ENCODE data around the gene EPG5. TPM values are rescaled to one million over a fixed set of nuclear protein-coding genes. Genes with fewer than 3 reads are reported as not detected.
A peak's percentile ranks its signal among the peaks of the same experiment; 100 is the strongest.

Gene EPG5
- total and polyA plus RNA-seq, 2 experiments from 2014 or later, result 4.6 to 32.1 TPM

DNA sequence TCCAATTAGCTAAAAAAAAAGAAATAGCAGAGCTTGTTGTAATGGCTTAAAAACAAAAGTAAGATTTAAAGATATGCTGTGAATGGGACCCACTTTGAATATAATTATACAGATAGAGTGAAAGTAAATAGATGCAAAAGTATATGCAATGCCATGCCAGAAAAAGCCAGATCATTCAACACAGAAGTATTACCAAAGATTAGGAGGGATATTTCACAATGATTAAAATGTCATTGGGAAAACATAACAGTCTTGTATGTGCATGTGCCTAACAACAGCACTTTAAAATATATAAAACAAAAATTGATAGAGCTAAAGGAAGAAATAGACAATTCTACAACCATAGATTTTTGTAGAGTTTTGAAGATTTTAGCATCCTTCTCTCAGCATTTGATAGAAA, 161.6 kb downstream of the EPG5 start:
- Histone ChIP-seq H3K4me1 (ENCODE audit: insufficient read depth) (no peaks in the 10 kb centered on the region), H3K9me3 (ENCODE audit: low read depth) (peaks cover 7% of the 10 kb centered on the region), H3K27ac (no peak overlapping the region), H3K27me3 (no peaks in the 10 kb centered on the region), H4K20me1 (ENCODE audit: insufficient read depth, poor library complexity, severe bottlenecking) (no peaks in the 10 kb centered on the region), H3K79me2 (no peaks in the 10 kb centered on the region), H3K4me2 (no peak overlapping the region), H2AFZ (no peak overlapping the region), H3K36me3 (replicated peaks; ENCODE audit: insufficient read depth, low read depth) (no peaks in the 10 kb centered on the region), H3K4me3 (no peak overlapping the region), H3K9me2 (replicated peaks; ENCODE audit: insufficient read depth) (no peaks in the 10 kb centered on the region)
- DNase-seq (ENCODE audit: low spot score), result no peak
- no peak for TF ChIP-seq EZH2 (IDR thresholded peaks at IDR 0.05; ENCODE audit: borderline replicate concordance)
- TF ChIP-seq, protein P1, sequence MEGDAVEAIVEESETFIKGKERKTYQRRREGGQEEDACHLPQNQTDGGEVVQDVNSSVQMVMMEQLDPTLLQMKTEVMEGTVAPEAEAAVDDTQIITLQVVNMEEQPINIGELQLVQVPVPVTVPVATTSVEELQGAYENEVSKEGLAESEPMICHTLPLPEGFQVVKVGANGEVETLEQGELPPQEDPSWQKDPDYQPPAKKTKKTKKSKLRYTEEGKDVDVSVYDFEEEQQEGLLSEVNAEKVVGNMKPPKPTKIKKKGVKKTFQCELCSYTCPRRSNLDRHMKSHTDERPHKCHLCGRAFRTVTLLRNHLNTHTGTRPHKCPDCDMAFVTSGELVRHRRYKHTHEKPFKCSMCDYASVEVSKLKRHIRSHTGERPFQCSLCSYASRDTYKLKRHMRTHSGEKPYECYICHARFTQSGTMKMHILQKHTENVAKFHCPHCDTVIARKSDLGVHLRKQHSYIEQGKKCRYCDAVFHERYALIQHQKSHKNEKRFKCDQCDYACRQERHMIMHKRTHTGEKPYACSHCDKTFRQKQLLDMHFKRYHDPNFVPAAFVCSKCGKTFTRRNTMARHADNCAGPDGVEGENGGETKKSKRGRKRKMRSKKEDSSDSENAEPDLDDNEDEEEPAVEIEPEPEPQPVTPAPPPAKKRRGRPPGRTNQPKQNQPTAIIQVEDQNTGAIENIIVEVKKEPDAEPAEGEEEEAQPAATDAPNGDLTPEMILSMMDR (IDR thresholded peaks at IDR 0.05; ENCODE audit: poor library complexity), result no peak
- no peak for TF ChIP-seq EZH2phosphoT487 (IDR thresholded peaks at IDR 0.05; ENCODE audit: low read depth, severe bottlenecking, unreplicated experiment)

DNA sequence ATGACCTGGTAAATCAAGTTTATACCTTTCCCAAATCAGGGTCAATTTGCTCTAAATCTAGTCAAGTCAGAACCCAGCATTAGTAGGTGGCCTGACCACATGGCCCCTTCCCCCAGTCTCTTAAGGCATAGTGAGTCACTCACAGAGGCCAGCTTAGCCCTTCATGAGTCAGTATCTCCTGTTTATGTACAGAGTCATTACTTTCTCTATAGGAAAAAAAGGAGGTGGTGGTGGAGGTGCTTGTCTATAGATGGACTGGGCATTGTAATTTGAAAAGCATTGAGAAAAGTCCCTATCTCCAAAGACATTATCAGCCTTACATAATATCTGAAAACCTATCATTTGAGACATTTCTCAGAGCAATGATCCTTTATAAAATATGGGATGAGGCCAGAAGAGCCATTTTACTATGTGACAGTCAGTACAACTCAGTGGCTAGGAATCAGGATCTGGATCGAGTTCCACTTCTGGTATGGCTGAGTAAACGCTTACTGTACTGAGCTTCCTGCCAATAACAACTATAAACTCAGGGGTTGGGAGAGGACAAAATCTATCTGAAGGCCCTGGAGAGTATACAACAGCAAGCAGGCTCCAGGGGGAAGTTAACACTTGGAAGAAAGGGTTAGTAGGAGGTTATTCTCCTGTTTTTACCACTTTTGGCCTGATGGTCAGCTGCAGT, 164.2 kb downstream of the EPG5 start:
- WGBS (ENCODE audit: low lambda C conversion rate, missing lambda C conversion rate), result 71% methylated on average over 2 of the region's 2 CpGs
- no peaks in the 10 kb centered on the region for H3K4me1 ChIP-seq (ENCODE audit: insufficient read depth)

DNA sequence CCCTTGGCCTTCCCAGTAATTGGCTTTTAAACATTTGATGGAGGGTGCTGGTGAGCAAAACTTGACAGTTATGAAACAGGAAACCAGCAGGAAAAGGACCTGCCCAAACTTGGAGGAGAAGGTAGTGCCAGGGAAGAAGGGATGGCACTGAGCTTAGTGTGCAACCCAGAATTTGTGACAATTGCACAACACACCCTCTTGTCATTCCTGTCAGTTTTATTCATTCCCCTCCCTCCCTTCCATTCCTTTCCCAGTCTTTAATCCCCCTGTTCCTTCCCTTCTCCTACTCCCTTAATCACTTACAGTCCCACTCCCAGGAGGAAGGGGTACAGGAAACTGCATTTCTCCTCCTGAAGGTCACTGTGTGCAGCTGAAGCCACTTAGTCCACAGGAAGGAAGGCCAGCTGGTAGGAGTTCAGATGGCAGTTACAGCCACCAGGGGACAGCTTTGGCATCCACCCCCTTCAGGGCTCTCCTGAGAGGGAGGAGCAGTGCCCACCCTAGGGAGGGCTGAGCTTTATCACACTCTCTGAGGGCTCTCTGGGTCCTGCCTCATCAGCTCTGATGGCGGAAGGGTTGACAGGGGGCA, 165.6 kb downstream of the EPG5 start:
- Histone ChIP-seq H2AFZ (no peak overlapping the region), H3K27ac (no peak overlapping the region), H3K79me2 (no peaks in the 10 kb centered on the region), H3K4me3 (no peak overlapping the region), H3K36me3 (replicated peaks; ENCODE audit: insufficient read depth, low read depth) (no peaks in the 10 kb centered on the region), H3K9me2 (replicated peaks; ENCODE audit: insufficient read depth) (no peaks in the 10 kb centered on the region), H4K20me1 (ENCODE audit: insufficient read depth, poor library complexity, severe bottlenecking) (no peaks in the 10 kb centered on the region), H3K4me2 (no peak overlapping the region), H3K4me1 (ENCODE audit: insufficient read depth) (no peaks in the 10 kb centered on the region), H3K9me3 (ENCODE audit: low read depth) (peaks cover 7% of the 10 kb centered on the region), H3K27me3 (no peaks in the 10 kb centered on the region)
- TF ChIP-seq EZH2phosphoT487 (IDR thresholded peaks at IDR 0.05; ENCODE audit: low read depth, severe bottlenecking, unreplicated experiment) (no peak), EZH2 (IDR thresholded peaks at IDR 0.05; ENCODE audit: borderline replicate concordance) (no peak)
- TF ChIP-seq, protein P1 (IDR thresholded peaks at IDR 0.05; ENCODE audit: poor library complexity), result no peak
- WGBS (ENCODE audit: low lambda C conversion rate, missing lambda C conversion rate), result 100% methylated on average over 1 of the region's 1 CpG
- DNase-seq (ENCODE audit: low spot score), result no peak

More for the DNA sequence above, 164.2 kb downstream of the EPG5 start:
- DNase-seq (ENCODE audit: low spot score), result peak; percentile 78
- H3K79me2 ChIP-seq, result no peaks in the 10 kb centered on the region
- no peak for TF ChIP-seq EZH2 (IDR thresholded peaks at IDR 0.05; ENCODE audit: borderline replicate concordance)
- TF ChIP-seq, protein P1 (IDR thresholded peaks at IDR 0.05; ENCODE audit: poor library complexity), result no peak
- H3K36me3 ChIP-seq (replicated peaks; ENCODE audit: insufficient read depth, low read depth), result no peaks in the 10 kb centered on the region
- peaks cover 7% of the 10 kb centered on the region for H3K9me3 ChIP-seq (ENCODE audit: low read depth)
- no peaks in the 10 kb centered on the region for H4K20me1 ChIP-seq (ENCODE audit: insufficient read depth, poor library complexity, severe bottlenecking)
- no peak overlapping the region for H3K4me3 ChIP-seq
- H3K4me2 ChIP-seq, result no peak overlapping the region
- H3K27me3 ChIP-seq, result no peaks in the 10 kb centered on the region
- no peak overlapping the region for H2AFZ ChIP-seq
- peak overlapping the region; percentile 76 for H3K27ac ChIP-seq
- H3K9me2 ChIP-seq (replicated peaks; ENCODE audit: insufficient read depth), result no peaks in the 10 kb centered on the region

Small RNA genes lying within 50 kb of the gene (small RNA-seq; reads per million reads assigned to genes)
- gene RN7SKP26, result not detected

Other genes starting within 250 kb of the EPG5 start
- 0.88 and 4.1 TPM in 2 replicates for gene SLC14A1, start 243.1 kb downstream of the EPG5 start, total RNA-seq
- gene SLC14A1, start 243.1 kb downstream of the EPG5 start, polyA plus RNA-seq, result 0.81 and 0.98 TPM in 2 replicates
- 0.24 and 0.30 TPM in 2 replicates for gene SIGLEC15, start 141.7 kb downstream of the EPG5 start, total RNA-seq
- gene SIGLEC15, start 141.7 kb downstream of the EPG5 start, polyA plus RNA-seq, result 1.3 and 1.5 TPM in 2 replicates
- 21.2 and 24.5 TPM in 2 replicates for gene PSTPIP2, start 104.9 kb upstream of the EPG5 start, total RNA-seq
- gene PSTPIP2, start 104.9 kb upstream of the EPG5 start, polyA plus RNA-seq, result 10.0 and 11.9 TPM in 2 replicates
- gene ATP5F1A, start 131.0 kb upstream of the EPG5 start, total RNA-seq, result 931 and 979 TPM in 2 replicates
- 533 and 609 TPM in 2 replicates for gene ATP5F1A, start 131.0 kb upstream of the EPG5 start, polyA plus RNA-seq
- gene HAUS1, start 137.1 kb upstream of the EPG5 start, total RNA-seq, result 48.8 and 51.8 TPM in 2 replicates
- 31.8 and 36.5 TPM in 2 replicates for gene HAUS1, start 137.1 kb upstream of the EPG5 start, polyA plus RNA-seq